BLaER1 (cell line): ENCODE data around the gene HIGD2A.
A peak's percentile ranks its signal among the peaks of the same experiment; 100 is the strongest.

Experiments
- H3K27ac ChIP-seq: shearing (Covaris generic); formaldehyde crosslinking; 2 replicates; pipeline ENCODE4 v1.8.1; 2022
- H3K27me3 ChIP-seq: shearing (Covaris generic); formaldehyde crosslinking; 2 replicates; pipeline ENCODE4 v1.8.1; 2022
- H3K36me3 ChIP-seq: shearing (Covaris generic); formaldehyde crosslinking; 2 replicates; pipeline ENCODE4 v1.8.1; 2022
- H3K4me1 ChIP-seq: shearing (Covaris generic); formaldehyde crosslinking; 2 replicates; pipeline ENCODE4 v1.8.1; 2022
- H3K4me2 ChIP-seq: shearing (Covaris generic); formaldehyde crosslinking; 2 replicates; pipeline ENCODE4 v1.8.1; 2022
- H3K4me3 ChIP-seq: shearing (Covaris generic); formaldehyde crosslinking; 2 replicates; pipeline ENCODE4 v1.8.1; 2022
- H3K9ac ChIP-seq: shearing (Covaris generic); formaldehyde crosslinking; 2 replicates; pipeline ENCODE4 v1.8.1; 2022
- H3K9me3 ChIP-seq: shearing (Covaris generic); formaldehyde crosslinking; 2 replicates; pipeline ENCODE4 v1.8.1; 2022
- H4K20me1 ChIP-seq: shearing (Covaris generic); formaldehyde crosslinking; 2 replicates; pipeline ENCODE4 v1.8.1; 2022
- Cebpa-rat ChIP-seq: shearing (Covaris generic); IDR thresholded peaks from 2 replicates; pipeline ENCODE4 v1.8.1; 2022

HIGD2A gene

GRCh38 chr5:176388444-176389134, at the start of gene HIGD2A, which contains the start of gene NOP16:
Gene HIGD2A (plus strand): TSS chr5:176388751. CDS start chr5:176388820, 69 bp downstream.
Gene NOP16 (minus strand): TSS chr5:176388598. CDS start chr5:176388539, 59 bp downstream.
- TF ChIP-seq Cebpa-rat, result no peak
- peak within 1 kb of the TSS; percentile 95 for H3K4me3 ChIP-seq

GRCh38 chr5:176339304-176339703, 49.2 kb upstream of the HIGD2A start:
- Histone ChIP-seq H3K27me3 (no peaks in the 10 kb centered on the region), H3K27ac (no peak overlapping the region), H3K9me3 (peaks cover 3% of the 10 kb centered on the region), H3K4me3 (no peak overlapping the region), H3K4me1 (no peaks in the 10 kb centered on the region), H4K20me1 (no peaks in the 10 kb centered on the region), H3K9ac (no peak overlapping the region), H3K36me3 (peaks cover 94% of the 10 kb centered on the region), H3K4me2 (no peak overlapping the region)
- no peak for TF ChIP-seq Cebpa-rat

More at GRCh38 chr5:176388444-176389134, at the start of gene HIGD2A, which contains the start of gene NOP16:
- H3K9ac ChIP-seq, result peak within 1 kb of the TSS; percentile 98
- H3K4me2 ChIP-seq, result peak within 1 kb of the TSS; percentile 90
- H3K27me3 ChIP-seq, result no peaks in the 10 kb centered on the region
- peaks cover 46% of the 10 kb centered on the region for H3K4me1 ChIP-seq
- no peaks in the 10 kb centered on the region for H3K9me3 ChIP-seq
- H4K20me1 ChIP-seq, result peaks cover 41% of the 10 kb centered on the region
- H3K27ac ChIP-seq, result peak within 1 kb of the TSS; percentile 96
- H3K36me3 ChIP-seq, result peaks cover 72% of the 10 kb centered on the region

- no peak overlapping the region for H3K4me2 ChIP-seq
- H4K20me1 ChIP-seq, result peaks cover 15% of the 10 kb centered on the region; the same call in 1 of the 2 replicates
- H3K9me3 ChIP-seq, result no peaks in the 10 kb centered on the region
- no peak overlapping the region for H3K4me3 ChIP-seq
- H3K9ac ChIP-seq, result no peak overlapping the region
- H3K27ac ChIP-seq, result no peak overlapping the region
- H3K36me3 ChIP-seq, result peaks cover 95% of the 10 kb centered on the region
- no peaks in the 10 kb centered on the region for H3K4me1 ChIP-seq
- no peak for TF ChIP-seq Cebpa-rat
- no peaks in the 10 kb centered on the region for H3K27me3 ChIP-seq
These were observed 47.0 kb upstream of the HIGD2A start for GRCh38 chr5:176341325-176342157.

- Histone ChIP-seq H3K9me3 (no peaks in the 10 kb centered on the region), H3K27ac (no peak overlapping the region), H3K4me3 (no peak overlapping the region), H3K4me2 (no peak overlapping the region), H3K27me3 (no peaks in the 10 kb centered on the region), H3K9ac (no peak overlapping the region), H4K20me1 (peaks cover 18% of the 10 kb centered on the region; the same call in 1 of the 2 replicates), H3K4me1 (no peaks in the 10 kb centered on the region), H3K36me3 (peaks cover 95% of the 10 kb centered on the region)
- no peak for TF ChIP-seq Cebpa-rat
These were observed 46.4 kb upstream of the HIGD2A start for GRCh38 chr5:176342158-176342483.

GRCh38 chr5:176342766-176343458, 45.6 kb upstream of the HIGD2A start:
- H3K27me3 ChIP-seq, result no peaks in the 10 kb centered on the region
- H3K36me3 ChIP-seq, result peaks cover 95% of the 10 kb centered on the region
- H3K4me2 ChIP-seq, result no peak overlapping the region
- H3K4me3 ChIP-seq, result no peak overlapping the region
- no peak overlapping the region for H3K27ac ChIP-seq
- H3K4me1 ChIP-seq, result no peaks in the 10 kb centered on the region
- H3K9ac ChIP-seq, result no peak overlapping the region
- H3K9me3 ChIP-seq, result no peaks in the 10 kb centered on the region
- no peak for TF ChIP-seq Cebpa-rat
- H4K20me1 ChIP-seq, result peaks cover 19% of the 10 kb centered on the region; the same call in 1 of the 2 replicates

- H3K9me3 ChIP-seq, result no peaks in the 10 kb centered on the region
These were observed 38.1 kb upstream of the HIGD2A start for GRCh38 chr5:176350416-176350815.

GRCh38 chr5:176352116-176352878, 36.3 kb upstream of the HIGD2A start:
- no peak overlapping the region for H3K9ac ChIP-seq
- H3K36me3 ChIP-seq, result peaks cover 100% of the 10 kb centered on the region
- peaks cover 95% of the 10 kb centered on the region for H4K20me1 ChIP-seq
- TF ChIP-seq Cebpa-rat, result no peak
- H3K4me2 ChIP-seq, result no peak overlapping the region
- H3K9me3 ChIP-seq, result no peaks in the 10 kb centered on the region
- H3K4me3 ChIP-seq, result no peak overlapping the region
- H3K27ac ChIP-seq, result no peak overlapping the region
- no peaks in the 10 kb centered on the region for H3K27me3 ChIP-seq
- peaks cover 7% of the 10 kb centered on the region; the same call in 1 of the 2 replicates for H3K4me1 ChIP-seq

More at GRCh38 chr5:176350416-176350815, 38.1 kb upstream of the HIGD2A start:
- no peak overlapping the region for H3K4me3 ChIP-seq
- no peak overlapping the region for H3K9ac ChIP-seq
- peaks cover 7% of the 10 kb centered on the region; the same call in 1 of the 2 replicates for H3K4me1 ChIP-seq
- H3K4me2 ChIP-seq, result no peak overlapping the region
- no peak overlapping the region for H3K27ac ChIP-seq
- H3K27me3 ChIP-seq, result no peaks in the 10 kb centered on the region
- peaks cover 85% of the 10 kb centered on the region for H4K20me1 ChIP-seq
- peaks cover 100% of the 10 kb centered on the region for H3K36me3 ChIP-seq
- no peak for TF ChIP-seq Cebpa-rat

GRCh38 chr5:176353533-176353932, 35.0 kb upstream of the HIGD2A start:
- H3K36me3 ChIP-seq, result peaks cover 100% of the 10 kb centered on the region
- peaks cover 100% of the 10 kb centered on the region for H4K20me1 ChIP-seq
- H3K9ac ChIP-seq, result no peak overlapping the region
- no peaks in the 10 kb centered on the region for H3K27me3 ChIP-seq
- H3K27ac ChIP-seq, result no peak overlapping the region
- no peaks in the 10 kb centered on the region for H3K9me3 ChIP-seq
- no peak overlapping the region for H3K4me3 ChIP-seq
- no peak for TF ChIP-seq Cebpa-rat
- peaks cover 7% of the 10 kb centered on the region; the same call in 1 of the 2 replicates for H3K4me1 ChIP-seq
- H3K4me2 ChIP-seq, result no peak overlapping the region
